Right kidney (tissue), 1 donor: Measurements from ENCODE around the gene TMBIM6.
A peak's percentile ranks its signal among the peaks of the same experiment; 100 is the strongest.
"Not testable (repeated sequence)": the region's sequence is repeated elsewhere in the genome, so short reads cannot be mapped to it uniquely, and the experiment has no call there.

Experiments
- DNase-seq: peaks from one replicate; pipeline ENCODE4 v3.0.0-alpha.2; 2016

TMBIM6 gene

DNA sequence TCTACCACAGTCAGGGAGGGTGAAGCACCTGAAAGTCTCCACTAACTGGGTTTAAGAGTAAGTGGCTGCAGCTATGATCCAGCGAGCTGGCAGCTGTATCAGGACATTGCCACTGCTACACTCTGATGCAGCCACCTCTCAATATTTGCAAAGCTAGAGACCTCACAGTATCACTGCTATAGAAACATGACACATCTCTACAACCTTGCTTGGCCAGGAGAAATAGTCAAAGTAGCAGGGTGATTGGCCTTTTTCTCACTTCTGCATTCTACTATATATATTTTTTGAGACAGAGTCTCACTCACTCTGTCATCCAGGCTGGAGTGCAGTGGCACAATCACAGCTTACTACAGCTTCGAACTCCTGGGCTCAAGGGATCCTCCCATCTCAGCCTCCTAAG, 24.8 kb upstream of the TMBIM6 start:
- DNase-seq: no peak

DNA sequence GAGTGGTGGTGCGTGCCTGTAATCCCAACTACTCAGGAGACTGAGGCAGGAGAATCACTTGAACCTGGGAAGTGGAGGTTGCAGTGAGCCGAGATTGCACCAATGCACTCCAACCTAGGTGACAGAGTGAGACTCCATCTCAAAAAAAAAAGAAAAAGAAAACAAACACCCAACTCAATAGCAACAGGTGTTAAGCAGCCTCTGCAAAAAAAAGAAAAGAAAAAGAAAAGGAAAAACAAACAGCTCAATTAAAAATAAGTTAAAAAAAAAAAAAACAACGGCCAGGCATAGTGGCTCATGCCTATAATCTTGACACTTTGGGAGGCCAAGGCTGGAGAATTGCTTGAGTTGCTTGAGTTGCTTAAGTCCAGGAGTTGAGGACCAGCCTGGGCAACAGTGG, 23.6 kb upstream of the TMBIM6 start:
- DNase-seq: not testable (repeated sequence)

DNA sequence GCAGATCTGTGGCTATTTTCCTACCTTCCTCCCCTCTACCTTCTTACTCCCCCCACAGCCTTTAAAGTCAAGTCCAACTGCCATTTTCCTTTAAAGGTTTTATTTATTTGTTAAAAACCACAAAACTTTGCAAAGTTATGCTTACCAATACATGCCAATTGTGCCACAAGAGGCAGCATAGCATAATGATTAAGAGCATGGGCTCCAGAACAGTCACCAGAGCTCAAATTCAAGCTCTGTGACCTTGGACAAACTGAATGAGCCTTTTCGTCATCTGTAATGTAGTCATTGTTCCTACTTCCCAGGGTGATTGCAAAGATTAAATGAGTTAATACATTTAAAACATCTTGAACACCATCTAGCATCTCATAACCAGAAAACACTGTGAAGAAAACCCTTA, 21.1 kb upstream of the TMBIM6 start:
- no peak for DNase-seq

DNA sequence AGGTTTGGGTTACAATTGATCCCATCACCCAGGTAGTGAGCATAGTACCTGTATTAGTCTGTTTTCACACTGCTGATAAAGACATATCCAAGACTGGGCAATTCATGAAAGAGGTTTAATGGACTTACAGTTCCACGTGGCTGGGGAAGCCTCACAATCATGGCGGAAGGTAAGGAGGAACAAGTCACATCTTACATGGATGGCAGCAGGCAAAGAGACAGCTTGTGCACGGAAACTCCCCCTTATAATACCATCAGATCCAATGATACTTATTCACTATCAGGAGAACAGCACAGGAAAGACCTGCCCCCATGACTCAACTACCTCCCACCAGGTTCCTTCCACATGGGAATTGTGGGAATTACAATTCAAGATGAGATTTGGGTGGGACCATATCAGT, 20.0 kb upstream of the TMBIM6 start:
- DNase-seq: not testable (repeated sequence)

DNA sequence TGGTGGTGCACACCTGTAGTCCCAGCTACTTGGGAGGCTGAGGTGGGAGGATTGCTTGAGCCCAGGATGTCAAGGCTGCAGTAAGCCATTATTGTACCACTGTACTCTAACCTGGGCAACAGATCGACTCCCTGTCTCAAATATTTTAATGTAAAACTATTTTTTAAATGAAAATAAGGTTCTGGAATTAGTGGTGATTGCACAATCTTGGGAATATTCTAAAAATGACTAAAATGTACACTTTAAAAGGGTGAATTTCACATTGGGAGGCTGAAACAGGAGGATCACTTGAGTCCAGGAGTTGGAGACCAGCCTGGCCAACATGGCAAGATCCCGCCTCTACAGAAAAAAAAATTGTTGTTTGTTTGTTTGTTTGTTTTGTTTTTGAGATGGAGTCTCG, 12.9 kb upstream of the TMBIM6 start:
- DNase-seq: no peak

DNA sequence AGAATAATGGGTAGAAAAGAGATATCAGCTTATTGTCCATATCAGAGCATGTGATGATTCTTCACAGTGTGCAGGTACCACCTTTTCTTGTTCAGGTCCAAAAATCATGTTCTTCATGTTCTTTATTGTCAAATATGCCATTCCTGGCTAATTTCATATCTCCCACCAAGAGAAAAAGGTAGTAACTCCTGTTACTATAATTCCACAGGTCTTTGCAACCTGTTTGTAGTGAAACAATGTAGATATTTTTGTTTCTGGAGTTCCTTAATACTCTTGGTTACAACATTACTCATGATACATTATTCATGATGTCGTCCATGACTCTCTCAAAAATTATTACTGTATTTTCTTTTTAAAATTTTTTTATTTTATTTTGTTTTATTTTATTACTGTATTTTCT, 11.3 kb upstream of the TMBIM6 start:
- DNase-seq: no peak

DNA sequence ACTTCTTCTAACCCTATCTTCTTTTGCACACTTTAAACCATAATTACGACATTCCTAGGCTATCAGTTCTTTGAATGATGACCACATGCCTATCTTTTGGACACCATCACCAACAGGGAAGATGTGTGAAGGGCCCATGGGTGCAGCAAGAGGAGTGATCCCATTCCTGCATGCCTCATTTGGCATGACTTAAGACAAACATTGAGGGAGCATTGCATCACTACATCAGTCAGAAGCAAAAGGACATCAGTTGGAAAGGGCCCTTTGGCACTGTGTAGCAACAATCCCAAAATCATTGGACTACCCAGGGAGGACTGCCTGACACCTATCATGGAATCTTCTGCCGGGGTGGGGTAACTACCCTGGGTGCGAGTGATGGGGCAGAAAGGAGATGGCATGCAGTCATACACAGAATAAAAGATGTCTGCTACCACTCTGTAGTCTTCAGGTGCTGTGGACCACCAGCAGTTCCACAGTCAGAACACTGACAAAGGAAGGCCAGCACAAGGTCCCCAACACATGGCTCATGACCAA, 10.7 kb upstream of the TMBIM6 start:
- DNase-seq: no peak

DNA sequence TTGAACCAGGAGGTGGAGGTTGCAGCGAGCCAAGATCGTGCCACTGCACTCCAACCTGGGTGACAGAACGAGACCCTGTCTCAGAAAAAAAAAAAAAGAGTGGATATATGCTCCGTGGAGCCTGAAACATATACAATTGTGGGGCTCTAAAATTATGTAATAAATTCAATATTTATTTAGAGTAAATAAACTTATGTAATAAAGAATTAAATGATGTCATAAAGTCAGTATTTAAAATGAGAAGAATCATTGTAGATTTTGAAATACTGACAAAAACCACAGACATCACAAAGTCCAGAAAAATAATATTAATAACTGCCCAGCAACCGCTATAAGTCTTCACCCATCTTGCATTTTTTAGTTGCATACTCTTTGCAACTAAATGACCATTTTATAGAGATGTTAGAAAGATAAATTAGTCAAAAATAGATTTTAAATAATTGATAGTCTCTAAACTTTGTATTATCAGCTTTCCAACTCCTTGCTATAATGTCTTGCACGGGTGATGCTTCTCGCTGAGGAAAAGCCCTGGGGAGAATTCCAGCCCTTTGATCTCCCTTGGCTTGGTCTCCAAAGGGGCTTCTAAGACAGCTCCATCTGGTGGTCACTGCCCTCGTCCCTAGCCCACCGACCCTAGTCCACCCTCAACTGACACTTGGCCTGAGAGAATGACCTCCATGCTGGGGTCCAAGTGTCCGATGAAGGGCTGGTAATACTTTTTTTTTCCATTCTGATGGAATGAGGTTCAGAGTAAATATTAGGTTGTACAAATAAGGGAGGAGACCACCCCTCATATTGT, 7.9 kb upstream of the TMBIM6 start:
- DNase-seq: no peak

DNA sequence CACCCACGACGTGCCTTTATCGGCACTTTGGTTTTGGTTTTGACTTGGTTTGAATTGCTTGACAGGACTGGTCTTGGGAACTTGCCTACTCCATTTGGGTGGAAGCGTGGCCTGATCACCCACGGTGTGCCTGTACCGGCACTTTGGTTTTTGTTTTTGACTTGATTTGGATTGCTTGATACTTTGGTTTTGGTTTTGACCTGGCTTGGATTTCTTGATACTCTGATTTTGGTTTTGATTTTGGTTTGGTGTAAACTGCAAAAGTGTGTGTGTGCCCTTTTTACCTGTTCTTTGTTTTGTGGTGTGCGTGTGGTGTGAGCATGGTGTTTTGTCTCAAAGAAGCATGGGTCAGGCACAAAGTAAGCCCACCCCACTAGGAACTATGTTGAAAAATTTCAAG, 6.5 kb upstream of the TMBIM6 start:
- not testable (repeated sequence) for DNase-seq

DNA sequence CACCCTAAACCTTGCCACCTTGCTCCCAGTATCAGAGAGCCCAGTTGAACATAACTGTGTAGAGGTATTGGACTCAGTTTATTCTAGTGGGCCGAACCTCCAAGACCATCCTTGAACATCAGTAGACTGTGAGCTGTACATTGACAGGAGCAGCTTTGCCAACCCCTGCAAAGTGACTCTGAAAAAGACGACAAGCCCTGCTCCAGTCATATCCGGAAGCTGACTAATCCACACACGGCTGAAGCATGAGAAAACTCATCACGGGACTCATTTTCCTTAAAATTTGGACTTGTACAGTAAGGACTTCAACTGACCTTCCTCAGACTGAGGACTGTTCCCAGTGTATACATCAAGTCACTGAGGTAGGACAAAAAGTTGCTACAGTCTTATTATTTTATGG, 2.6 kb upstream of the TMBIM6 start:
- not testable (repeated sequence) for DNase-seq

DNA sequence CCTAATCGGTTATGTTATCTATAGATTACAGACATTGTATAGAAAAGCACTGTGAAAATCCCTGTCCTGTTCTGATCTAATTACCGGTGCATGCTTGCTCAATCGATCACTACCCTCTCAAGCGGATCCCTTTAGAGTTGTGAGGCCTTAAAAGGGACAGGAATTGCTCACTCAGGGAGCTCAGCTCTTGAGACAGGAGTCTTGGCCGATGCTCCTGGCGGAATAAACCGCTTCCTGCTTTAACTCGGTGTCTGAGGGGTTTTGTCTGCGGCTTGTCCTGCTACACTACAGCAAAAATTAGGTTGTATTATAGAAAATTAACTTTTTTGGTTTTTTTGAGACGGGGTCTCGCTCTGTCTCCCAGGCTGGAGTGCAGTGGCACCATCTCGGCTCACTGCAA, 1.1 kb upstream of the TMBIM6 start:
- not testable (repeated sequence) for DNase-seq

DNA sequence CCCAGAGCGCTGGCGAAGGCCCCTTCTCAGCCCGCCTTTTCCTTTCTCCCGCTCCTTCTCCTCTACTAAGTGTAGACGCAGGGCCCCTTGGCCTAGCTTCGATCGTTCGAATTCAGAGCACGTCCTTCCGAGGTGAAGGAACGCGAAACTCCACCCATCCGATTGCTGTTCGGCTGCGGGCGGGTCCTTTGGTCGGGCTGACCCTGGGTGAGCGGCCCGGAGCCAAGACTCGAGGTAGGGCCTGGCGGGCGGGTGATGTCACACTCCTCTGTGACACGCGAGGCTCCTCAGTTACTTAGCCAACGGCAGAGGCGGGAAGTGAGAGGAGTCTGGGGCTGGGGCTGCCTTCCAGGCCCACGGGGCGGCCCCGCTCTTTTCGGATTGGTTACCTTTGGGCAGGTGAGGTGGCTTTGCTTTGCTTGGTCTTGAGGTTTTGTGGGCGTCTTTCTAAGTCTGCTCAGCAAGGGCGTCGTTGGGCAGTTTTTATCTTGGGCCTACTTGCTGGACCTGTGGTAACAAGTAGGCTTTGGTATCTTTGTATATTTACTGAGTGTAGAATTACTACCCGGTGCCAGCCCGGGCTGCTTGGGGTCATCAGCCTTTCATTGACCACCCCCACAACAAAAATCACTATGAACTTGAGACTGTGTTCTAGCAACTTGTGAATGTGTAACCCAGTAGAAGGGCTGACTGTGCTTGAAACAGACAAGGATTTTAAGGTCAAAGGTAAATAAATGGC, 694 bp downstream of the TMBIM6 start:
- DNase-seq: peak; percentile 75

DNA sequence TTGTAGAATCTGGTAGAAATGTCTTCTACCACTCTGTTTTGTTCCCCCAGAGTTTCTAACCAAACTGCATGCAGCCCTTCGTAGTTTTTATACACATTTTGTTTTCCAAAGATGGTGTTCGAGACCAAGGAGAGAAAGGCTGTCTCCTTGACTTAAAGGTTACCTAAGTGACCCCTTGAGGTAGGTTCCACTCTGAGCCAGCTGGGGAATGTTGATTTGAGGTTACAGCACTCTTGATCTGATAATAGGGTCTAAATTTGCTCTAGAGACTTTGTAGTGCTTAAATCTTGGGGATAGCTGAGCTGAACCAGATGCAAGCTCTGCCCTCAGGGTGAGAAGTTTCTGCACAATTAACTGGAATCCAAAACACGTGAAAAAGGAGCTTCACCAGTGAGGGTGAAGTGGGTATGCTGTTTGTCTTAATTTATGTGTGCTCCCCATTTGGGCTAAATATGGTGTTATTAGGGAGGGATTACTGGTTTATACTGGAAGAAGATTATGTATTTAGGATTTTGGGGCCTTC, 3.1 kb downstream of the TMBIM6 start:
- no peak for DNase-seq

DNA sequence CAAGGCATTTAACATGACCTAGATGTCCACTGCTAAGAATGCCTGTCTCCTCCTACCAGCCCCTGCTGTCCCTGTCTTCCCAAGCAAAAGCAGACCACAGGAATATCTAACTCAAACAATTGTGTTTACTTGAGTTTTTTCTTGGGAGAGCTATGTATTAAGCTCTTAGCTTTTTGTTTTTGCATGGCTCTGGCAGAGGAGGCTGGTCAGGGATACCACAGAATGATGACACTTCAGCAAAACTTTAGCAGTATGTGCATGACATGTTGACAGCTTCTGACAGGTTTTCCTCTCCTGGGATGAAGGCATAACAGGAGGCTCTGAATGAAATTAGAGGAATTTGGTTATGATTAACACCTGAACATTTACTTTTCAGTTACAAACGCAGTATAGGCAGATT, 6.9 kb downstream of the TMBIM6 start:
- no peak for DNase-seq

DNA sequence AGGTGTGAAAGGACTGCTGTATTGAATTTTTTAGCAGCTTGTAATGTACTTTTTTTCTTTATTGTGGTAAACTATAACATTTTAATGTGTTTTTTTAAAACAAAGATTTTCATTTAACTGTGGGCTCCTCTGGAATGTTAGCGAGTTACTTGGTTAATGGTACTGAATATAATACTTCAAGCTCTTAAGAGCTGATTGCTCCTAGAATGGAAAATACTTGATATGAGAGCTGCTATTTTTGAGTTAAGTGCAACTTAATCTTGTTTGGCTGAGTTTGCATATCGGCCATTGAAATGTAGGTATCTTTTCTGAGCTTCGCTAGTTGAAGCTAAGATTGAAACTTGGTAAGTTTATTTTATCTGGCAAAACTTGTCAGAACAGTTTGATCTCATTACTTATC, 7.4 kb downstream of the TMBIM6 start:
- no peak for DNase-seq

DNA sequence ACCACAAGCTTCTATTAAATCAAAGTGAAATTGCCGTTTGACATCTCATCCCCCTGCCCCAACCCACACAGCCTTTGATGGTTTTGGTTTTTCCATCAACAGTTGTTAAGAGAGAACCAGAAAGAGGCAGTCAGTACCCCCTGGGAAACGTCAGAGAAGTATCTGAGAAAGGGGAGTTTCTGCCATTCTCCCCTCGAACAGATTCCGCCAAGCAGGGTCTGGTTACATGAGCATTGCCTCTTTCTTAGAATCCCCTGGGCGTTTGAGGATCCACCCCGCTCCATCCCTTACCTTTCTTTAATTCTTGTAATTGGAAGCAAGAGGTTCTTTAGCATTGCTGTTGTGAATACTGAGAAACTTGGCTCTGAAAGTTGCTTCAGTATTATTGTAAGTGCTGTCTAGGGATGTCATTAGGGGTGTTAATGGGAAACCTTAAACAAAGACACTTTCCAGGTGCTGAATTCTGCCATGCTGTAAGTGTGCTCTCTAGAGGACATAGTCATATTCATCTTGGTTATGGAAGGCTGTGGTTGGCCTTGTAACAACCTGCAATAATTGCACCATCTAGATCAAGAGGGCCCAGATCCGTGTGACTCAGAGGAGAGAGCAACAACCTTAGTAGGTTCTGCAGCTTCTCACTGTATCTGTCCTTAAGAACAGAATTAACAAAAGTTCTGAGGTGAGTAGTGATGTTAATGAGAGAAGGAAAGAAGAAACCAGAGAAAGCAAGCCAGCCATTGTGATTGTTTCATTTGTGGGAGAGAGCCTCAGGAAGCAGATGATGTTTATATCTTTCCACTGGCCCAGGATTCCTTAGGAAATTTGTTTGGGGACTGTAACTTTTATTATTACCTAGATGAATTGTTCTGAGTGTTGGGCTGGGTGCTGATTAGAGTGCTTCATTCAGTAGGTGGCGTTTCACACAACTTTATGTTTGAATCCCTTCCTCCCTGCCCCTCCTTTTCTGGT, 9.0 kb downstream of the TMBIM6 start:
- DNase-seq: no peak

DNA sequence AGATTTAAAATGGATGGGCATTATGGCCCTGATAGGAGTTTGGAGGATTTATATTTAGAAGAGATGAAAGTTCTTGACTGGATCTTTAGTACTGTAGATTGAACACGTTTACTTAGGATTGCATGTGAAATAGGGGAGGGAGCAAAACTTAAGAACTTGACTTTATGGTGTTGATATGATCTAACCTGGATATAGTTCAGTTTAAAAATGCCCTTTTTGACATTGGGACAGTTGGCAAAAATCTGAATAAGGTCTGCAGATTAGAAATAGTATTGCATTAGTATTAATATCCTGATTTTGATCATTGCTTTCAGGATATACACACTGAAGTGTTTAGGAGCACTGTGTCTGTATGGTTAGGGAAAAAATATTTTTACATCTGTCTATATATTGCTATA, 9.6 kb downstream of the TMBIM6 start:
- DNase-seq: no peak

DNA sequence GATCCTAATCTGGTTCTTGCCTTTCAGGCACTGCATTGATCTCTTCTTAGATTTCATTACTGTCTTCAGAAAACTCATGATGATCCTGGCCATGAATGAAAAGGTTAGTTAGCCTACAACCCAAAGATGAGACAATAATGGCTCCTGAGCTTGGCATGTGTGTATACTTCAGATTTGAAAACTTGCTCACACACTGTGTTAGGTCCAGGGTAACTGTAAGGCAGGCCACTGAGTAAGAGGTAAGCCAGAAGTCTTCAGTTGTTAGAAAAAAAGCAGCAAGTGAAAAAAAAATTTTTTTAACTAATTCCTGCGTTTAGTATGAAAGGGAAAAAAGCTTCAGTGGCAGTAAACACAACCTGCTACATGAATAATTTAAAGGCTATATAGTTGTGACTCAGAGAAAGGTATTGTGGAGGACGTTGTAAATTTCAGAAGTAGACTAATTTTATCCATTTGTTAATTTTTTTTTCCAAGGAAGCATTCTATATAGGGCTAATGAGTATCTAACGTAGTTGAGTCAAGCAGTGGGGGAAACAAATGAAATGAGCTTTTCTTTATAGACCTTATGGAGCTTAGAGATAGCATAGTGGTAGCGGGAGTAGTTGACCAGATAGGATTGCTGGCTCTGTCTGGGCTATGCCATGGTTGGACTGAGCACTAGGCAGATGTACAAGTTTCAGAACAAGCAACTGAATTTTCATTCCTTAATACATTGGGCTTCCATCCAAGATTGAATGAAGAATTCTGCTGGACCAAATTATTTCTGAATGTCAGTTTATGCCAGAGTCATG, 20.5 kb downstream of the TMBIM6 start:
- DNase-seq: no peak

DNA sequence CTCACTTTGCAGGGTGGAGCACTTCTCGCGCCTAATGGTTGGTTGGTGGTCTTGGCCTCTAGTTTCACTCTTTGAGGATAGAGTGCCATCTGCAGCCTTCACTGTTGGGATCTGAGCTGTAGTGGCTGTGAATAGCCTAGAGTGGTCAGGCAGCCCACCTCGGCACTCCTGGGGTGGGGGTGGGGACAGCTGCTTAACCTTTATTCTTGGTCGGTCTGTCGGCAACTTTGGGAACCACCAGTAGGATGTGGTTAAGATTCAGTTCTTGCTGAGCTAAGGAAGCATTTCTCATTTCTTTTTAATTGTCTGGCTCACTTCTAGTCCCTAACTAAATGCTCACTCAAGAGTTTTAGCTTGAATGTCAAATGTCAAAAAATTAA, 21.1 kb downstream of the TMBIM6 start:
- DNase-seq: no peak

DNA sequence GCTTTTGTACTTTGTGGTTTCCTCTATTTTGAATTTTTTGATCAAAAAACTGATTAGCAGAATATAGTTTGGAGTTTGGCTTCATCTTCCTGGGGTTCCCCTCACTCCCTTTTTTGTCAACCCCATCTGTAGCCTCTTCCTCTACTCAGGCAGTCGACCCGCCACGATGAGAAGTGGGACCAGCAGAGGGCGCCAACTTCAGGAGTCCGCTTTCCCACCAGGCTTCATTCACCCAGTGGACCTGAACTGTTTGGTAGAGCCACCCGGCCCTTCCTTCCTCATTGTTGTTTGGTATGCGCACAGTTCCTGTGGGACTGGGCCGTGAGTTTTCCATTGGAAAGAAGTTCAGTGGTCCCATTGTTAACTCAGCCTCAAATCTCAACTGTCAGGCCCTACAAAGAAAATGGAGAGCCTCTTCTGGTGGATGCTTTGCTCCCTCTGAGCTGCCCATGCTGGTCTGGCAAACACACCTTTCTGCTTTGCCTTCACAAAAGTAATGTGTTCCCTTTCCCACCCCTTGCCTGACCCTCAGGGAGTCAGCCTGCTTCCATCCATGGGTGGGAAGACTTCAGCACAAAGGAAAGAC, 21.7 kb downstream of the TMBIM6 start:
- DNase-seq: peak; percentile 32

DNA sequence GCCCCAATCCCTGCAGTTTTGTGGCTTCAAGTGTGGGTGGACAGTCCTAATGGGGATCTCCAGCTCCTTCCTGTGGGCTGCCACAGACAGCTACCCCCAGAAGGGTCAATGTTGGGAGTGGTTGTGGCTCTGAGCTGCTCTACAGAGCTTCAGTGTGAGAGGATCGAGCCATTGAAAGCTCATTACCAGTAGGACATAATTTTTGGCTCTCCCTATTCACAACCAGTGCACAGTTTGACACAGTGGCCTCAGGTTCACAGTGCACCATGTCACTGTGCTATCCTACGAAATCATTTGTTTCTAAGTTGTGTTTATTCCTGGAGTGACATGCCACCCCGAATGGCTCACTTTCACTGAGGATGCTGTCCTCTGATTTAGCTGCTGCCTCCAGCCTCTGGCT, 22.8 kb downstream of the TMBIM6 start:
- no peak for DNase-seq
